ENCODE results near the gene VEGFC. TPM values are rescaled to one million over a fixed set of nuclear protein-coding genes. Genes with fewer than 3 reads are reported as not detected.

Gene VEGFC
- total RNA-seq, 2 donors from 2014 or later: 4.0 to 7.0 TPM

DNA sequence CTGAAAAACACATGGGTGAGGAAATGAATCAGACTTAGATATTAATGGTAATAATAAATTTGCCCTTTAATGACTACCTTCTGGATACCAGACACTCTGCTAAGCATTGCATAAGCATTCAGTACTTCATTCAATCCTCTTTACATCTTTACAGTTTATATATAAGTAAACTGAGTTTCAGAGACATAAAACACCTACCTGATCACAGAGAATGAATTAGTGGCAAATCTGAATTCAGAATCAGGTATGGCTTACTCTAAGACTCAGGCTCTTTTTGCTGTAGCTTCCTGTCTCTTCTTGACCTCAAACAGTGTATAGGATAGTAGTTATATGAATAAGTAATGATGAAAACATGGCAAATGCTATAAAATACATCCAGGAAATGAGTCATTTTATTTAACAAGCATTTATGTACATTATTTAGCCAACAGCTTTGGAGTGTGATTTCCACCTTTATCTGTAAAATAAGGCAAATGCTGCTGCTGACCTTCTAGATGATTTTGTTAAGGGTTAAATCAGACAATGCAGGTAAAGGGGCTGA is 83.9 kb downstream of the VEGFC start:
- Histone ChIP-seq H3K4me1 (replicated peaks) (no peaks in the 10 kb centered on the region), H3K36me3 (no peaks in the 10 kb centered on the region), H3K9me3 (no peaks in the 10 kb centered on the region), H3K27me3 (replicated peaks; ENCODE audit: insufficient read depth) (no peaks in the 10 kb centered on the region), H3K4me3 (no peak overlapping the region), H3K27ac (no peak overlapping the region)
- TF ChIP-seq POLR2AphosphoS5 (IDR thresholded peaks at IDR 0.05) (no peak), POLR2A (IDR thresholded peaks at IDR 0.05) (no peak)
- TF ChIP-seq, protein P1, sequence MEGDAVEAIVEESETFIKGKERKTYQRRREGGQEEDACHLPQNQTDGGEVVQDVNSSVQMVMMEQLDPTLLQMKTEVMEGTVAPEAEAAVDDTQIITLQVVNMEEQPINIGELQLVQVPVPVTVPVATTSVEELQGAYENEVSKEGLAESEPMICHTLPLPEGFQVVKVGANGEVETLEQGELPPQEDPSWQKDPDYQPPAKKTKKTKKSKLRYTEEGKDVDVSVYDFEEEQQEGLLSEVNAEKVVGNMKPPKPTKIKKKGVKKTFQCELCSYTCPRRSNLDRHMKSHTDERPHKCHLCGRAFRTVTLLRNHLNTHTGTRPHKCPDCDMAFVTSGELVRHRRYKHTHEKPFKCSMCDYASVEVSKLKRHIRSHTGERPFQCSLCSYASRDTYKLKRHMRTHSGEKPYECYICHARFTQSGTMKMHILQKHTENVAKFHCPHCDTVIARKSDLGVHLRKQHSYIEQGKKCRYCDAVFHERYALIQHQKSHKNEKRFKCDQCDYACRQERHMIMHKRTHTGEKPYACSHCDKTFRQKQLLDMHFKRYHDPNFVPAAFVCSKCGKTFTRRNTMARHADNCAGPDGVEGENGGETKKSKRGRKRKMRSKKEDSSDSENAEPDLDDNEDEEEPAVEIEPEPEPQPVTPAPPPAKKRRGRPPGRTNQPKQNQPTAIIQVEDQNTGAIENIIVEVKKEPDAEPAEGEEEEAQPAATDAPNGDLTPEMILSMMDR (IDR thresholded peaks at IDR 0.05): no peak
- intact Hi-C loops (cut with DNase I): no loop called here
- no peak for DNase-seq (ENCODE audit: low spot score)

GRCh38 chr4:176690716-176691115 is 102.0 kb downstream of the VEGFC start:
- intact Hi-C loops (cut with DNase I): no loop called here
- no peak for DNase-seq (ENCODE audit: low spot score)
- Histone ChIP-seq H3K4me1 (replicated peaks) (no peaks in the 10 kb centered on the region), H3K36me3 (no peaks in the 10 kb centered on the region), H3K4me3 (no peak overlapping the region), H3K27ac (no peak overlapping the region), H3K9me3 (no peaks in the 10 kb centered on the region), H3K27me3 (replicated peaks; ENCODE audit: insufficient read depth) (no peaks in the 10 kb centered on the region)
- 95% methylated on average over 5 of the region's 5 CpGs for WGBS
- TF ChIP-seq POLR2A (IDR thresholded peaks at IDR 0.05): no peak
- TF ChIP-seq, protein P1 (IDR thresholded peaks at IDR 0.05): no peak
- no peak for TF ChIP-seq POLR2AphosphoS5 (IDR thresholded peaks at IDR 0.05)

GRCh38 chr4:176680668-176681180 is 112.0 kb downstream of the VEGFC start:
- TF ChIP-seq POLR2AphosphoS5 (IDR thresholded peaks at IDR 0.05) (no peak), POLR2A (IDR thresholded peaks at IDR 0.05) (no peak)
- TF ChIP-seq, protein P1 (IDR thresholded peaks at IDR 0.05): no peak
- intact Hi-C loops (cut with DNase I): no loop called here
- WGBS: 60% methylated on average over 4 of the region's 4 CpGs

GRCh38 chr4:176676901-176677300 is 115.8 kb downstream of the VEGFC start:
- no peak for DNase-seq (ENCODE audit: low spot score)

More at GRCh38 chr4:176680668-176681180, 112.0 kb downstream of the VEGFC start:
- no peak for DNase-seq (ENCODE audit: low spot score)
- no peak overlapping the region for H3K4me3 ChIP-seq
- no peaks in the 10 kb centered on the region for H3K4me1 ChIP-seq (replicated peaks)
- H3K36me3 ChIP-seq: no peaks in the 10 kb centered on the region
- H3K27me3 ChIP-seq (replicated peaks; ENCODE audit: insufficient read depth): no peaks in the 10 kb centered on the region
- no peak overlapping the region for H3K27ac ChIP-seq
- no peaks in the 10 kb centered on the region for H3K9me3 ChIP-seq

More at GRCh38 chr4:176676901-176677300, 115.8 kb downstream of the VEGFC start:
- Histone ChIP-seq H3K9me3 (no peaks in the 10 kb centered on the region), H3K4me1 (replicated peaks) (no peaks in the 10 kb centered on the region), H3K36me3 (no peaks in the 10 kb centered on the region), H3K27ac (no peak overlapping the region), H3K4me3 (no peak overlapping the region), H3K27me3 (replicated peaks; ENCODE audit: insufficient read depth) (no peaks in the 10 kb centered on the region)
- intact Hi-C loops (cut with DNase I): no loop called here
- WGBS: 31% methylated on average over 4 of the region's 4 CpGs
- TF ChIP-seq, protein P1 (IDR thresholded peaks at IDR 0.05): no peak
- TF ChIP-seq POLR2AphosphoS5 (IDR thresholded peaks at IDR 0.05): no peak
- no peak for TF ChIP-seq POLR2A (IDR thresholded peaks at IDR 0.05)
